Stimulated activated CD4-positive, alpha-beta T cell treated with anti-CD3 and anti-CD28 coated beads, Interleukin-12 subunit alpha, Interleukin-12 subunit beta, amount 100 ng/mL, for 24 hours (primary cell): ENCODE measurements around the gene TMPRSS11B.
"Not testable (repeated sequence)": the region's sequence is repeated elsewhere in the genome, so short reads cannot be mapped to it uniquely, and the experiment has no call there.

Experiments
- DNase-seq, 2 experiments: peaks; one replicate each; pipeline ENCODE4 v3.0.0-alpha.2; 2020; ENCODE audit warnings: low read depth in 2 of 2

TMPRSS11B gene

GRCh38 chr4:68245594-68245993 is at the start of gene TMPRSS11B:
Gene TMPRSS11B, minus strand, starts transcription at chr4:68245694. Its CDS starts 136 bp downstream, at chr4:68245558.
- no peak for DNase-seq

DNA sequence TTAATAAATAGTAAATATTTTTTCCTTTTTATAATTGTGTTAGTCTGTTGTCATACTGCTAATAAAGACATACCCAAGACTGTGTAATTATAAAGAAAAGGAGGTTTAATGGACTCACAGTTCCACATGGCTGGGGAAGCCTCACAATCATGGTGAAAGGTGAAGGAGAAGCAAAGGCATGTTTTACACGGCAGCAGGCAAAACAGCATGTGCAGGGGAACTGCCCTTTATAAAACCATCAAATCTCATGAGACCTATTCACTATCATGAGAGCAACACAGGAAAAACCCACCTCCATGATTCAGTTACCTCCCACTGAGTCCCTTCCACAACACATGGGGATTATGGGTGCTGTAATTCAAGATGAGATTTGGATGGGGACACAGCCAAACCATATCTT is 45.8 kb upstream of the TMPRSS11B start:
- DNase-seq, result no peak

DNA sequence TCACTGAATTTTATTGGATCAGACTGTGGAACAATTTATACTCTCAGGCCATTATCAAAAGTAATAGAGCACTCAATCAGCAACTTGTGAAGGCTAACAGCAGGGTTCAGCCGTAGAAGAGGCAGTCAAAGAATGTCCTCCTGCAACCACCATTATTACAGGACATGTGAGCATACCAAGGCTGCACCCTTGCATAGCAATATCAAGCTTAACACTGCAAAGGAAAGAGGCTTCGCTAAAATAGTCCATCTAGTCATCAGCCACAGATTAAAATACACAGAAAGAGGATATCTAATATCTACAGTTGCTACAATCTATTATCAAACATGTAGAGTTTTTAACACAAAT is 42.9 kb upstream of the TMPRSS11B start:
- no peak for DNase-seq

GRCh38 chr4:68287704-68288392 is 42.4 kb upstream of the TMPRSS11B start:
- DNase-seq, result no peak

GRCh38 chr4:68283714-68284113 is 38.2 kb upstream of the TMPRSS11B start:
- DNase-seq, result no peak

GRCh38 chr4:68283095-68283494 is 37.6 kb upstream of the TMPRSS11B start:
- DNase-seq, result no peak

GRCh38 chr4:68281796-68282740 is 36.6 kb upstream of the TMPRSS11B start:
- DNase-seq, result not testable (repeated sequence)

DNA sequence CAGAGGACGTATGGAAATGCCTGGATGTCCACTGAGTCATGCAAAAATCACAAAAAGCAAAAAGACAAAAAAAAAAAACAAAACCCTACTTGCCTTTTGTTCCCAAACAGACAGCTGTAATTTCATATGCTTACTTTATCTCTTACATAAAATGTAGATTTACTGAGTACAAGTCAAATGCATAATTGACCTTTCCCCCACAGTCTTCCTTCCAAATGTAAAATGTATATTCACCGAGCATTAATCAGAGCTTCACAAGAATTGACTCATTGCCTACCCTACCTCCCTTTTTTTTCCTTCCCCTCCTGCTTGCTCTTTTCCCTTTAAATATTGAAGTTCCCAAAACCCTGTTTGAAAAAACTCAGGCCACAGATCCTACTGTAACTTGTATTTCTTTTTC is 32.5 kb upstream of the TMPRSS11B start:
- DNase-seq, result no peak

DNA sequence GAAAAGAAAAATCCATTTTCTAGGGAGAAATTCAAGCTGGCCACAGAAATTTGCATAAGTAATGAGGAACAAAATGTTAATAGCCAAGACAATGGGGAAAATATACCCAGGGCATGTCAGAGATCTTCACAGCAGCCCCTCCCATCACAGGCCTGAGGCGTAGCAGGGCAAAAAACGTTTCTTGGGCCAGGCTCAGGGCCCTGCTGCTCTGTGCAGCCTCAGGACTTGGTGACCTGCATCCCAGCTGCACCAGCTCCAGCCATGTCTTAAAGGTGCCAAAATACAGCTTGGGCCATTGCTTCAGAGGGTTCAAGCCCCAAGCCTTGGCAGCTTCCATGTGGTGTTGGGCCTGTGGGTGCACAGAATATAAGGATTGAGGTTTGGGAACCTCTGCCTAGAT is 32.1 kb upstream of the TMPRSS11B start:
- DNase-seq, result no peak

DNA sequence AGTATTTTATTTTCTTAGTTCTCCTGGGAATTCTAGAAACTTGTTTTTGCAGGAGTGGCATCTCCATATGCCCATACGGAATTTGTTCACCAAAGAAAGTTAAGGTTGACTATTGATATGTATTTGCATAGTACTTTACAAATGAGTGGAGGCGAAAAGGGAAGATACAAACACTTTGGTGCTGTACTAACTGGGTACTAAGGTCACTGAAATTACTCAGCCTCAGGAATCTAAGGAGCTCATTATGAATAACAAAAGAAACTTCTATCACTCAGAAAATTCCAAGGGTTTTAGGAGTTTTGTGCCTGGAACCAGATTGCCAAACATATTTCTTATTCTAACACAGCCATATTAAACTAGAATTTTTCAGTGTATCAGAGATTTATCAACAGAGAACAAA is 27.4 kb upstream of the TMPRSS11B start:
- DNase-seq, result no peak

GRCh38 chr4:68272380-68272779 is 26.9 kb upstream of the TMPRSS11B start:
- no peak for DNase-seq

- DNase-seq, result no peak
Observed at GRCh38 chr4:68271851-68272357, 26.4 kb upstream of the TMPRSS11B start.

DNA sequence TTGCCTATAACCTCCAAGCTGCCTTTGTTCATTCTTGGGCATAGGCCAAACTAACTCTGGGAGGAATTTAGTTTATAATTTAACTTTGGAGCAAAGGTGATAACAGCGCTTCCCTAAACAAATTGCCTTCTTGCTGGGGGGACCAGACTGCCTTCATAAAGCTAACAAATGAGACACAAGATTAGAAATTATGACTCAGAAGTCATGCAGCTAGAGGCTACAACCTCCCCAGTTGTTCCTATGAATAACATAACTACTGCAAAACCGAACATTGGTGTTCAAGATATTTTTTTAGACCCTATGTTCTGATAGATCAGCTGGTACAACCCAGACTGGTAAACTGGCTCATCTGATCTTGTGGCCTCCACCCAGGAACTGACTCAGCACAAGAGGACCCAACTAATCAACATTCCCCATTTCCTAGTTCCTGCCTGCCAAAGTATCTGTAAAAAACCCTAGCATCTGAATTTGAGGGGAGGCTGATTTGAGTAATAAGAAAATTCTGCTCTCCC is 22.0 kb upstream of the TMPRSS11B start:
- DNase-seq, result no peak

DNA sequence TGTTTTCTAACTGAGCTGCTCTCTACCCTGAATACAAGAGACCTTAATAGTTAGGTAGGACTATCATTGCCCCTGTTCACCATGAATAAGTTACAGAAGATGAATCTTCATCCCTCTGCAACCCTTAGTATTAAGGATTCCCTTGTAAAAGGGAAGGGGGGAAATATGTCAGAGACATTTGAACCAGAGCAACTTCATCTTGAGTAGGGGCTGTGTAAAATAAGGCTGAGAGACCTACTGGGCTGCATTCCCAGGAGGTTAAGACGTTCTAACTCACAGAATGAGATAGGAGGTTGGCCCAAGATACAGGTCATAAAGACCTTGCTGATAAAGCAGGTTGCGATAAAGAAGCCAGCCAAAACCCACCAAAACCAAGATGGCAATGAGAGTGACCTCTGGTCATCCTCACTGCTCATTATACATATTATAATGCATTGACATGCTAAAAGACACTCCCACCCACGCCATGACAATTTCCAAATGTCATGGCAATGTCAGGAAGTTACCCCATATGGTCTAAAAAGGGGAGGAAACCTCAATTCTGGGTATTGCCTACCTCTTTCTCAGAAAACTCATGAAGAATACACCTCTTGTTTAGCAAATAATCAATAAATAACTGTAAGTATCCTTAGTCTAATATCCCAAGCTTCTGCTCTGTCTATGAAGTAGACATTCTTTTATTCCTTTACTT is 19.5 kb upstream of the TMPRSS11B start:
- DNase-seq, result no peak

GRCh38 chr4:68259191-68259590 is 13.7 kb upstream of the TMPRSS11B start:
- no peak for DNase-seq

- no peak for DNase-seq
Observed at GRCh38 chr4:68257719-68258118, 12.2 kb upstream of the TMPRSS11B start.

DNA sequence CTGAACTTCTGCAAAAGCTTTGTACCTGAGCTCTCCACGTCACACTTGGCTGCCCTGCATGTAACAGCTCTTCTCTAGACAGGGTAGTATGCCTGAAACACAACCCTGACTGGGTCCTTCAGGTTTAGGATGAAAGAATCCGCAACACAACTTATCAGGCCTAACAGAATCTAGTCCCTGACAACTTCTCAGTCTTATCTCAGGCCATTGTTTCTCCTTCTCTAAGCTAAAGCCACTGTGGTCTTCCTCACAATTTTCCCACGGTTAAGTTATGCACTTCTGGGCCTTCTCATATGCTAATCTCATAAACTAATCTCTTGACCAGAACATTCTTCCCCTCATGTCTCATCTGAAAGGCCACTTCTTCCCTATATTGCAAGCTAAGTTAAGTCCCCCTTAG is 10.8 kb upstream of the TMPRSS11B start:
- DNase-seq, result no peak

DNA sequence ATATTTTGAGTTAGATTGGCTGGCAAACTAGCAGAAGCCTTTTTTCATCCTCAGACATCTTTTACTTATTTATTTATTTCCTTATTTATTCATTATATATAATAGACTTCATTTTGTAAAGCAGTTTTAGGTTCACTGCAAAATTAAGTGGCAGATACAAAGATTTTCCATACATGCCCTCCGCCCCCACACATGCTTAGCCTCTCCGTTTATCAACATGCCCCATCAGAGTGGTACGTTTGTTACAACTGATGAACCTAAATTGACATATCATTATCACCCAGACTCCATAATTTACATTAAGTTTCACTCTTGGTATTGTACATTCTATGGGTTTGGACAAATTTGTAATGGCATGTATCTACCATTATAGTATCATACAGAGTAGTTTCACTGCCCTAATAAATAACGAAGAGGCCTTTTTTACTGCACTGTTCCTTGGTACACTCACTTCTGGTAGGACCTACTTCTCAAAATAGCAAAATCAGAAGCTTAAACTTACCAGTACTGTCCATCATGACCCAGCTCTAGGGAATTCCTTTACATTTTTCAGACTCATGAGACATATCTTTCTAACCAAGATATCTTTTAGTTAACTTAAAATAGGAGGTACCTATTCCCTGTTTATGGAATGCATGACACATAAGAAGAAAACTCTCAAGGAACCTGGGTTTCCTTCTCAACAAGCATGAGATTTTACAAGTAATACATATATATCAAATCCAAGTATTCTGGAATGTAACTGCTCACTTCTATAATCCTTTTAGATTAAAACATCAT is 4.8 kb upstream of the TMPRSS11B start:
- peak in 1 of 2 experiments; percentile 13 for DNase-seq

GRCh38 chr4:68249434-68249833 is 3.9 kb upstream of the TMPRSS11B start:
- no peak for DNase-seq

- no peak for DNase-seq
Observed at GRCh38 chr4:68240620-68241019, 4.9 kb downstream of the TMPRSS11B start.

GRCh38 chr4:68228568-68228967 is 16.9 kb downstream of the TMPRSS11B start:
- DNase-seq, result no peak
